GM23338 (cell line): ENCODE data around the gene BAAT. TPM values are rescaled to one million over a fixed set of nuclear protein-coding genes. Genes with fewer than 3 reads are reported as not detected.

Experiments used
- ATAC-seq: fragments of 200-7000 bp; cut with Tn5 transposase; 3 replicates; pipeline ENCODE4 v1.9.1; 2020
- DNase-seq: peaks from one replicate; pipeline ENCODE4 v3.0.0-alpha.2; 2015; ENCODE audit warnings: low spot score
- H2AFZ ChIP-seq: fragments of 200-600 bp; sonication (generic); 2 replicates; pipeline ENCODE4 v1.8.0; 2016; ENCODE audit warnings: antibody characterized with exemption, mild to moderate bottlenecking, moderate library complexity
- H3F3A ChIP-seq: fragments of 200-600 bp; sonication (generic); replicated peaks from 2 replicates; pipeline ENCODE4 v1.8.0; 2017; ENCODE audit warnings: antibody characterized with exemption, mixed run types, low read depth
- H3K27ac ChIP-seq: fragments of 200-600 bp; sonication (generic); 2 replicates; pipeline ENCODE4 v1.6.1; 2016; ENCODE audit warnings: low read depth
- H3K27me3 ChIP-seq: fragments of 200-600 bp; sonication (generic); 2 replicates; pipeline ENCODE4 v1.8.0; 2016; ENCODE audit warnings: mild to moderate bottlenecking, mixed run types, moderate library complexity; ENCODE audit not compliant: insufficient read depth
- H3K36me3 ChIP-seq: fragments of 200-600 bp; sonication (generic); 2 replicates; pipeline ENCODE4 v1.8.0; 2016; ENCODE audit warnings: mild to moderate bottlenecking; ENCODE audit not compliant: insufficient read depth
- H3K4me1 ChIP-seq: fragments of 200-600 bp; sonication (generic); 2 replicates; pipeline ENCODE4 v1.8.0; 2016; ENCODE audit warnings: mild to moderate bottlenecking, moderate library complexity; ENCODE audit not compliant: insufficient read depth
- H3K4me2 ChIP-seq: fragments of 200-600 bp; sonication (generic); 2 replicates; pipeline ENCODE4 v1.7.1; 2017; ENCODE audit warnings: mixed run types
- H3K4me3 ChIP-seq: fragments of 200-600 bp; sonication (generic); 2 replicates; pipeline ENCODE4 v1.6.1; 2016; ENCODE audit warnings: mixed run types
- H3K79me2 ChIP-seq: fragments of 200-600 bp; sonication (generic); replicated peaks from 2 replicates; pipeline ENCODE4 v1.8.0; 2017; ENCODE audit warnings: mild to moderate bottlenecking; ENCODE audit not compliant: insufficient read depth
- H3K9me2 ChIP-seq: fragments of 200-600 bp; sonication (generic); 2 replicates; pipeline ENCODE4 v1.8.0; 2017; ENCODE audit not compliant: insufficient read depth
- H4K20me1 ChIP-seq: fragments of 200-600 bp; sonication (generic); replicated peaks from 2 replicates; pipeline ENCODE4 v1.8.0; 2017; ENCODE audit warnings: mild to moderate bottlenecking; ENCODE audit not compliant: insufficient read depth
- H3K27ac Mint-ChIP-seq: 2 replicates; pipeline ENCODE4 v1.8.0; 2020; ENCODE audit warnings: inconsistent platforms, mild to moderate bottlenecking, moderate library complexity, mixed read lengths
- H3K27me3 Mint-ChIP-seq: 3 replicates; pipeline ENCODE4 v1.8.0; 2022; ENCODE audit warnings: low read depth, mild to moderate bottlenecking, moderate library complexity, mixed read lengths, inconsistent platforms; ENCODE audit not compliant: insufficient read depth, poor library complexity
- H3K36me3 Mint-ChIP-seq: 3 replicates; pipeline ENCODE4 v1.8.0; 2021; ENCODE audit warnings: low read depth, mild to moderate bottlenecking, inconsistent platforms, moderate library complexity, mixed read lengths
- H3K4me1 Mint-ChIP-seq: 3 replicates; pipeline ENCODE4 v1.8.0; 2020; ENCODE audit warnings: mild to moderate bottlenecking, inconsistent platforms, mixed read lengths
- H3K4me3 Mint-ChIP-seq: 3 replicates; pipeline ENCODE4 v1.8.0; 2021; ENCODE audit warnings: moderate library complexity, mild to moderate bottlenecking, inconsistent platforms, mixed read lengths
- H3K9me3 Mint-ChIP-seq: 3 replicates; pipeline ENCODE4 v1.8.0; 2020; ENCODE audit warnings: moderate library complexity, mild to moderate bottlenecking, inconsistent platforms, mixed read lengths
- ETS1 ChIP-seq: IDR thresholded peaks from 2 replicates; pipeline ENCODE4 v1.6.1; 2016; ENCODE audit warnings: antibody characterized with exemption
- EZH2 ChIP-seq: fragments of 200-600 bp; sonication (generic); IDR thresholded peaks from one replicate; pipeline ENCODE4 v1.8.0; 2017; ENCODE audit warnings: antibody characterized with exemption, mild to moderate bottlenecking, low read depth; ENCODE audit not compliant: unreplicated experiment
- EZH2phosphoT487 ChIP-seq: fragments of 200-600 bp; sonication (generic); IDR thresholded peaks from one replicate; pipeline ENCODE4 v1.8.1; 2018; ENCODE audit warnings: antibody characterized with exemption; ENCODE audit not compliant: unreplicated experiment
- STAT1 ChIP-seq: IDR thresholded peaks from one replicate; pipeline ENCODE4 v1.6.1; 2016; ENCODE audit warnings: antibody characterized with exemption; ENCODE audit not compliant: unreplicated experiment
- ZNF114 ChIP-seq: fragments of 250-450 bp; sonication (Bioruptor Pico); IDR thresholded peaks from 2 replicates; pipeline ENCODE4 v1.5.0; 2020; ENCODE audit warnings: mild to moderate bottlenecking, moderate library complexity
- ZNF462 ChIP-seq: fragments of 250-450 bp; sonication (Bioruptor Pico); IDR thresholded peaks from 2 replicates; pipeline ENCODE4 v1.5.0; 2020; ENCODE audit warnings: mild to moderate bottlenecking, moderate library complexity
- polyA plus RNA-seq: library from polyadenylated mRNA; unstranded; fragments of >200 nt; fragmentation: Nextera tagmentation; extraction: Ambion mirVana; gene quantifications from 2 replicates; pipeline ENCODE4 v1.2.1, GENCODE V29; 2016
- total RNA-seq: library from RNA; depleted of rRNA; stranded (reverse); fragments of >200 nt; shearing (Covaris generic); gene quantifications from 2 replicates; pipeline ENCODE4 v1.2.3, GENCODE V29; 2014

The BAAT gene
- total and polyA plus RNA-seq, 2 experiments from 2014 or later: 0.08 to 0.14 TPM

DNA sequence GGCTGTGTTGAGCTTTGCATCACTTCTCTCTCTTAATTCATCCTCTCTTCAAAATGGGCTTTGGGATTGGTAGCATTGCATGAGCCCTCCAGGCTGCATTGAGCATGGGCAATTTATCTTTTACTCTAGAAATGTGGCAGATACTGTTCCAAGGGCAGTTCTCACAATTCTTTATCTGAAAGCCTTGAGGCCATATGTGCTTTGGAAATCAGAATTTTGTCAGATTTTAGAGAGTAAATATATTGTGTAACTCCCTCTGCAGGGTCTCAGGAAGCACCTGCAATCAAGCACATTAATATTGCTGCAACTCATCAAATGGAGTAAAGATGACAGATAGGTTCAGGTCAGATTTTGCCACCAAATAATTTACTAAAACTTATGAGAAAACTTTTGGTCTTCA is 33.2 kb upstream of the BAAT start:
- H3K4me2 ChIP-seq: no peak overlapping the region
- no peaks in the 10 kb centered on the region for H3K27me3 ChIP-seq
- no peaks in the 10 kb centered on the region for H4K20me1 ChIP-seq
- H3K4me3 ChIP-seq: no peak overlapping the region
- no peaks in the 10 kb centered on the region for H3K36me3 ChIP-seq
- no peaks in the 10 kb centered on the region for H3K9me2 ChIP-seq
- TF ChIP-seq ETS1: no peak
- TF ChIP-seq EZH2phosphoT487: no peak
- no peak for TF ChIP-seq STAT1
- TF ChIP-seq ZNF462 (CRISPR knock-in tag): no peak
- TF ChIP-seq EZH2: no peak
- TF ChIP-seq ZNF114 (CRISPR knock-in tag): no peak
- peaks cover 9% of the 10 kb centered on the region for H3K9me3 Mint-ChIP-seq
- H3K27me3 Mint-ChIP-seq: no peaks in the 10 kb centered on the region
- no peak overlapping the region for H3K27ac ChIP-seq
- H2AFZ ChIP-seq: no peak overlapping the region
- ATAC-seq (no peak), DNase-seq (no peak)
- H3K4me1 Mint-ChIP-seq: peaks cover 6% of the 10 kb centered on the region; the same call in 2 of the 3 replicates
- H3K4me1 ChIP-seq: no peaks in the 10 kb centered on the region
- 0 out of 3 replicates have a peak, but pooled peaks cover under 1% of the 10 kb centered on the region for H3K36me3 Mint-ChIP-seq
- no peaks in the 10 kb centered on the region for H3K79me2 ChIP-seq
- no peaks in the 10 kb centered on the region for H3F3A ChIP-seq
- no peak overlapping the region for H3K27ac Mint-ChIP-seq
- no peak overlapping the region for H3K4me3 Mint-ChIP-seq
